K562 (cell line): Measurements from ENCODE around the gene DYNC2H1. TPM values are rescaled to one million over a fixed set of nuclear protein-coding genes. Genes with fewer than 3 reads are reported as not detected.

Experiments used
- ATAC-seq: fragments of 200-7000 bp; cut with Tn5 transposase; 3 replicates; pipeline ENCODE4 v1.9.1; 2020; ENCODE audit warnings: moderate library complexity
- BruUV-seq: library from RNA; stranded (reverse); fragments of 400-500 nt; replicated peaks from 2 replicates; lab custom pipeline; 2021; lab: Mats Ljungman, UMichigan
- CTCF ChIA-PET: fragments of 300-600 bp; formaldehyde crosslinking; extraction: SDS; loops from one replicate; lab custom pipeline; 2021; ENCODE audit warnings: low intra/inter-chr PET ratio; lab: Yijun Ruan, JAX
- POLR2A ChIA-PET: fragments of 300-600, 350-650 bp; sonication (Branson Sonifier 250); formaldehyde crosslinking; extraction: SDS; loops from one replicate; lab custom pipeline; 2021; ENCODE audit warnings: antibody characterized with exemption, inconsistent platforms; lab: Yijun Ruan, JAX
- DNase-seq, 4 experiments: peaks; one replicate each; pipeline versions ENCODE4 v3.0.0 to v3.0.0-alpha.2; 2011 to 2018; ENCODE audit warnings: low spot score in 3 of 4, mixed read lengths in 3 of 4; ENCODE audit errors: extremely low read depth in 1 of 4
- FAIRE-seq: peaks from 2 replicates; lab custom pipeline; 2011; peaks lifted over from hg19 to GRCh38; lab: Jason Lieb, UNC
- H2AFZ ChIP-seq: 2 replicates; pipeline ENCODE4 v1.6.0; 2011; ENCODE audit warnings: low read depth, low read length, control low read depth, inconsistent platforms
- H3K27ac ChIP-seq: fragments of 200-600 bp; 3 replicates; pipeline ENCODE4 v1.8.0; 2011; ENCODE audit warnings: low read depth, mild to moderate bottlenecking, control low read depth, inconsistent platforms, low read length, moderate library complexity, mixed read lengths; ENCODE audit errors: extremely low read depth
- H3K27me3 ChIP-seq, 2 experiments: fragments of 300-600 bp in 1 of 2; 2 replicates in 1 of 2; 3 replicates in 1 of 2; pipeline versions ENCODE4 v1.6.0 to v1.8.0; 2011; ENCODE audit warnings: inconsistent platforms in 2 of 2, low read length in 2 of 2, mild to moderate bottlenecking in 1 of 2, mixed read lengths in 1 of 2, moderate library complexity in 1 of 2; ENCODE audit not compliant: control insufficient read depth in 2 of 2, insufficient read depth in 2 of 2
- H3K36me3 ChIP-seq: fragments of 300-600 bp; 3 replicates; pipeline ENCODE4 v1.8.0; 2011; ENCODE audit warnings: mild to moderate bottlenecking, low read length, inconsistent platforms; ENCODE audit not compliant: control insufficient read depth, insufficient read depth
- H3K4me1 ChIP-seq, 2 experiments: fragments of 200-600 bp in 1 of 2; replicated peaks in 1 of 2; 2 replicates in 1 of 2; 3 replicates in 1 of 2; pipeline versions ENCODE4 v1.5.1 to v1.8.0; 2011; ENCODE audit warnings: inconsistent platforms in 2 of 2, low read length in 2 of 2, mild to moderate bottlenecking in 1 of 2, mixed read lengths in 1 of 2, moderate library complexity in 1 of 2; ENCODE audit not compliant: control insufficient read depth in 2 of 2, insufficient read depth in 2 of 2
- H3K4me2 ChIP-seq: 2 replicates; pipeline ENCODE4 v1.6.1; 2011; ENCODE audit warnings: low read length, control low read depth, inconsistent platforms, mixed read lengths; ENCODE audit not compliant: insufficient read depth
- H3K4me3 ChIP-seq: fragments of 200-600 bp; sonication (generic), shearing (Covaris generic); 2 replicates; pipeline ENCODE4 v1.5.1; 2016; ENCODE audit warnings: control low read depth, inconsistent platforms
- H3K79me2 ChIP-seq: fragments of 200-600 bp; 3 replicates; pipeline ENCODE4 v1.8.0; 2011; ENCODE audit warnings: low read length, inconsistent platforms; ENCODE audit not compliant: control insufficient read depth, insufficient read depth
- H3K9ac ChIP-seq, 2 experiments: 2 replicates each; pipeline versions ENCODE4 v1.6.0 to v1.6.1; 2011; ENCODE audit warnings: low read depth in 2 of 2, low read length in 2 of 2, control low read depth in 1 of 2, inconsistent platforms in 1 of 2, mild to moderate bottlenecking in 1 of 2, mixed read lengths in 1 of 2; ENCODE audit not compliant: insufficient read depth in 1 of 2
- H3K9me1 ChIP-seq: one replicate; pipeline ENCODE4 v1.6.0; 2011; ENCODE audit warnings: inconsistent platforms, mild to moderate bottlenecking, low read length, moderate library complexity; ENCODE audit not compliant: control insufficient read depth, insufficient read depth
- H3K9me3 ChIP-seq: replicated peaks from 2 replicates; pipeline ENCODE4 v1.5.1; 2011; ENCODE audit warnings: low read depth, low read length, inconsistent platforms; ENCODE audit not compliant: control insufficient read depth, insufficient read depth
- H4K20me1 ChIP-seq: replicated peaks from 2 replicates; pipeline ENCODE4 v1.6.1; 2011; ENCODE audit warnings: low read length, inconsistent platforms, mixed read lengths; ENCODE audit not compliant: control insufficient read depth, insufficient read depth
- BRF2 ChIP-seq: IDR thresholded peaks from 3 replicates; pipeline ENCODE4 v1.6.1; 2011; ENCODE audit warnings: borderline replicate concordance, mild to moderate bottlenecking; ENCODE audit not compliant: insufficient read length, insufficient read depth
- CBX2 ChIP-seq: fragments of 200-600 bp; sonication (generic); IDR thresholded peaks from one replicate; pipeline ENCODE4 v1.6.1; 2012; ENCODE audit warnings: mild to moderate bottlenecking, low read length, inconsistent platforms; ENCODE audit not compliant: insufficient read depth, poor library complexity, severe bottlenecking
- CBX5 ChIP-seq: IDR thresholded peaks from 2 replicates; pipeline ENCODE4 v1.6.1; 2014; ENCODE audit warnings: low read depth, borderline replicate concordance
- CCAR2 ChIP-seq: fragments of 200-400 bp; formaldehyde crosslinking; IDR thresholded peaks from 2 replicates; pipeline ENCODE4 v1.6.1; 2017; ENCODE audit warnings: mild to moderate bottlenecking, low read depth, low read length
- HNRNPK ChIP-seq: fragments of 200-400 bp; formaldehyde crosslinking; IDR thresholded peaks from one replicate; pipeline ENCODE4 v1.6.1; 2018; ENCODE audit warnings: mild to moderate bottlenecking, low read depth, low read length; ENCODE audit not compliant: poor library complexity, severe bottlenecking
- PCBP1 ChIP-seq: fragments of 200-400 bp; formaldehyde crosslinking; IDR thresholded peaks from 2 replicates; pipeline ENCODE4 v1.6.1; 2018; ENCODE audit warnings: mild to moderate bottlenecking, low read depth, low read length; ENCODE audit not compliant: poor library complexity, severe bottlenecking
- PRDM10 ChIP-seq: fragments of 450-650 bp; IDR thresholded peaks from 2 replicates; pipeline ENCODE4 v1.6.1; 2018; ENCODE audit not compliant: partially characterized antibody
- SRSF7 ChIP-seq: fragments of 200-400 bp; formaldehyde crosslinking; optimal IDR thresholded peaks from 2 replicates; pipeline ENCODE3; 2017; ENCODE audit warnings: mild to moderate bottlenecking, low read depth, low read length
- ZNF507 ChIP-seq: conservative IDR thresholded peaks from 2 replicates; pipeline ENCODE4 v1.6.1; 2017; ENCODE audit warnings: missing genetic modification characterization, missing compliant biosample characterization
- ZNF551 ChIP-seq: fragments of 250-450 bp; sonication (Bioruptor Pico); IDR thresholded peaks from 2 replicates; pipeline ENCODE4 v1.5.0; 2021; ENCODE audit warnings: mild to moderate bottlenecking, moderate library complexity
- WGBS: fragments of 100-300 bp; shearing (Covaris generic); methylation state at CpG from one replicate; pipeline ENCODE4 v1.1.6; 2016; ENCODE audit warnings: low coverage, mixed read lengths; ENCODE audit not compliant: insufficient coverage; ENCODE audit errors: missing lambda C conversion rate; 5-methylcytosine and 5-hydroxymethylcytosine counted together
- in situ Hi-C: fragments of 300-500 bp; cut with MboI; formaldehyde crosslinking; loops from 4 replicates; pipeline ENCODE4 v1.15.0; 2018; ENCODE audit warnings: inconsistent platforms, mixed read lengths
- intact Hi-C: fragments of 100-400 bp; cut with micrococcal nuclease; formaldehyde crosslinking; loops from 2 replicates; pipeline ENCODE4 v1.14.2; 2022
- polyA plus RNA-seq, 8 experiments: library from polyadenylated mRNA; depleted of rRNA in 4 of 8; stranded (reverse) in 5 of 8; unstranded in 3 of 8; fragments of >200 nt; fragmentation: Nextera tagmentation in 2 of 8; fragmentation: Illumina TruSeq in 1 of 8; extraction: Ambion mirVana in 2 of 8; extraction: Trizol in 1 of 8; gene quantifications; 2 replicates each; pipeline versions ENCODE4 v1.2.1 to v1.2.3, GENCODE V29; 2011 to 2014; ENCODE audit warnings: inconsistent platforms in 1 of 8, missing spikeins in 1 of 8
- total RNA-seq, 7 experiments: library from RNA; depleted of rRNA in 6 of 7; stranded (reverse); fragments of >200 nt in 6 of 7; fragmentation: Illumina TruSeq in 2 of 7; extraction: Trizol in 2 of 7; gene quantifications; 2 replicates each; pipeline versions ENCODE4 v1.2.1 to v1.2.3, GENCODE V29; 2011 to 2021; ENCODE audit warnings: low replicate concordance in 1 of 7

Gene DYNC2H1
- total and polyA plus RNA-seq, 9 of the 15 experiments (the other 6 are each of a cell fraction or from before 2014, with no cell fraction given) = 0.08 to 0.64 (median 0.20) TPM

GRCh38 chr11:103272876-103273275 lies 163.7 kb downstream of the DYNC2H1 start:
- 0% methylated on average over 2 of the region's 2 CpGs for WGBS
- Histone ChIP-seq H3K4me1 (no peaks in the 10 kb centered on the region), H3K4me3 (no peak overlapping the region), H3K4me2 (no peak overlapping the region), H3K36me3 (no peaks in the 10 kb centered on the region), H3K9ac (no peak overlapping the region), H2AFZ (no peak overlapping the region), H3K27me3 (no peaks in the 10 kb centered on the region), H4K20me1 (no peaks in the 10 kb centered on the region), H3K9me3 (no peaks in the 10 kb centered on the region; the same call in 1 of the 2 replicates), H3K9me1 (no peaks in the 10 kb centered on the region), H3K27ac (no peak overlapping the region), H3K79me2 (no peaks in the 10 kb centered on the region)
- TF ChIP-seq ZNF551 (CRISPR knock-in tag) (no peak), ZNF507 (tag) (no peak), HNRNPK (peak; percentile 72), PCBP1 (peak; percentile 43), PRDM10 (no peak), CBX2 (no peak), SRSF7 (no peak), BRF2 (no peak), CBX5 (no peak), CCAR2 (no peak)
- POLR2A ChIA-PET = no interaction called here
- FAIRE-seq (no peak), ATAC-seq (no peak), DNase-seq (no peak)
- intact Hi-C loops = no loop called here
- in situ Hi-C loops = no loop called here
- BruUV-seq = no TSS peak
- CTCF ChIA-PET = no interaction called here
